ENCODE data around the gene OTOF.

The OTOF gene

GRCh38 chr2:26477911-26478253 lies at the start of gene OTOF:
TSS of gene OTOF (minus strand) at chr2:26478124.
- DNase-seq (ENCODE audit: low spot score), result no peak

GRCh38 chr2:26526589-26526988 lies 48.7 kb upstream of the OTOF start:
- no peak for DNase-seq (ENCODE audit: low spot score)

- DNase-seq (ENCODE audit: low spot score), result no peak
Observed at GRCh38 chr2:26526105-26526504, 48.2 kb upstream of the OTOF start.

GRCh38 chr2:26523750-26524149 lies 45.8 kb upstream of the OTOF start:
- no peak for DNase-seq (ENCODE audit: low spot score)

- no peak for DNase-seq (ENCODE audit: low spot score)
Observed at GRCh38 chr2:26522751-26523171, 44.8 kb upstream of the OTOF start.

GRCh38 chr2:26522325-26522724 lies 44.4 kb upstream of the OTOF start:
- no peak for DNase-seq (ENCODE audit: low spot score)

GRCh38 chr2:26521913-26522180 lies 43.9 kb upstream of the OTOF start:
- DNase-seq (ENCODE audit: low spot score), result no peak

- peak; percentile 60 for DNase-seq (ENCODE audit: low spot score)
Observed at GRCh38 chr2:26521054-26521912, 43.4 kb upstream of the OTOF start.

GRCh38 chr2:26520148-26520449 lies 42.2 kb upstream of the OTOF start:
- no peak for DNase-seq (ENCODE audit: low spot score)

GRCh38 chr2:26519396-26520147 lies 41.6 kb upstream of the OTOF start:
- no peak for DNase-seq (ENCODE audit: low spot score)

GRCh38 chr2:26516781-26517180 lies 38.9 kb upstream of the OTOF start:
- DNase-seq (ENCODE audit: low spot score), result no peak

- no peak for DNase-seq (ENCODE audit: low spot score)
Observed at GRCh38 chr2:26516246-26516645, 38.3 kb upstream of the OTOF start.

GRCh38 chr2:26515771-26516170 lies 37.8 kb upstream of the OTOF start:
- DNase-seq (ENCODE audit: low spot score), result no peak

GRCh38 chr2:26514045-26514444 lies 36.1 kb upstream of the OTOF start:
- DNase-seq (ENCODE audit: low spot score), result no peak

GRCh38 chr2:26513261-26513660 lies 35.3 kb upstream of the OTOF start:
- DNase-seq (ENCODE audit: low spot score), result no peak

- DNase-seq (ENCODE audit: low spot score), result no peak
Observed at GRCh38 chr2:26511466-26511865, 33.5 kb upstream of the OTOF start.

- DNase-seq (ENCODE audit: low spot score), result no peak
Observed at GRCh38 chr2:26510344-26510973, 32.5 kb upstream of the OTOF start.

GRCh38 chr2:26509141-26509540 lies 31.2 kb upstream of the OTOF start:
- no peak for DNase-seq (ENCODE audit: low spot score)

GRCh38 chr2:26507932-26508331 lies 30.0 kb upstream of the OTOF start:
- DNase-seq (ENCODE audit: low spot score), result no peak

- no peak for DNase-seq (ENCODE audit: low spot score)
Observed at GRCh38 chr2:26507088-26507487, 29.2 kb upstream of the OTOF start.

GRCh38 chr2:26506279-26506678 lies 28.4 kb upstream of the OTOF start:
- no peak for DNase-seq (ENCODE audit: low spot score)

GRCh38 chr2:26504002-26504401 lies 26.1 kb upstream of the OTOF start:
- peak; percentile 23 for DNase-seq (ENCODE audit: low spot score)

- peak; percentile 98 for DNase-seq (ENCODE audit: low spot score)
Observed at GRCh38 chr2:26503231-26503880, 25.4 kb upstream of the OTOF start.
